Measurements from ENCODE around the gene KLHL42.

DNA sequence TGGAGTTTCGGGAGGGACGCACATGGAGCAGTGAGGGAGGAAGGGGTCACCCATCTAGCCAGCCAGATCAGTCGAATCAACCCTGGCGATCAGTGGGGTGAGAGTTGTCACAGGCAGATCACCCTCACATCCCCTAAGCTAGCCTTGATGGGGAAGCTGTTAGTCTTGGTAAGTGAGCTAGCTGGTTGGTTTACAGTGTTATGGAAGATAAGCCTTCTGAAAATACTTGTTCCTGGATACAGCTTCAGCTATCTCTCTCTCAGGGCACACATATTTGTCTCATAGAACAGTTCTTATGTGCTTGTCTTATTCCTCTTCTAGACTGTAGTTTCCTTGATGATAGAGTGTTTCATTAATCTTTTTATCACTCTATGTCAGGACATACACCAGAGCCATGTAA, 26.2 kb downstream of the KLHL42 start:
- no peak for TF ChIP-seq CTCF (conservative IDR thresholded peaks at IDR 0.05; ENCODE audit: low read depth in 2 of 2)
- TF ChIP-seq POLR2AphosphoS5 (IDR thresholded peaks at IDR 0.05; ENCODE audit: low read depth): no peak
- no peak for TF ChIP-seq EZH2 (IDR thresholded peaks at IDR 0.05; ENCODE audit: low read depth, unreplicated experiment)
- no peak for TF ChIP-seq CREB1 (CRISPR knock-in tag; IDR thresholded peaks at IDR 0.05; ENCODE audit: low read depth)
- no peak for TF ChIP-seq EZH2phosphoT487 (IDR thresholded peaks at IDR 0.05; ENCODE audit: unreplicated experiment)
- no peak for TF ChIP-seq REST (IDR thresholded peaks at IDR 0.05; ENCODE audit: unreplicated experiment)
- no peak for TF ChIP-seq ZNF114 (CRISPR knock-in tag; IDR thresholded peaks at IDR 0.05)

All from GM23338 (cell line).